Chondrocyte (in vitro differentiated cells): Measurements from ENCODE around the gene CLCF1. TPM values are rescaled to one million over a fixed set of nuclear protein-coding genes. Genes with fewer than 3 reads are reported as not detected.

ENCODE experiments used
- DNase-seq: peaks from one replicate; pipeline ENCODE4 v3.0.0; 2021; ENCODE audit warnings: mixed read lengths, low spot score
- H3K27ac Mint-ChIP-seq: one replicate; pipeline ENCODE4 v1.8.0; 2021; ENCODE audit warnings: mild to moderate bottlenecking, moderate library complexity, mixed read lengths; ENCODE audit not compliant: unreplicated experiment
- H3K27me3 Mint-ChIP-seq: 2 replicates; pipeline ENCODE4 v1.8.0; 2021; ENCODE audit warnings: low read depth, mixed read lengths
- H3K36me3 Mint-ChIP-seq: 2 replicates; pipeline ENCODE4 v1.8.0; 2021; ENCODE audit warnings: low read depth, mixed read lengths
- H3K4me1 Mint-ChIP-seq: 2 replicates; pipeline ENCODE4 v1.8.0; 2021; ENCODE audit warnings: low read depth, mild to moderate bottlenecking, mixed read lengths
- H3K4me3 Mint-ChIP-seq: one replicate; pipeline ENCODE4 v1.8.0; 2021; ENCODE audit warnings: mild to moderate bottlenecking, moderate library complexity, mixed read lengths; ENCODE audit not compliant: unreplicated experiment
- H3K9me3 Mint-ChIP-seq: 2 replicates; pipeline ENCODE4 v1.8.0; 2021; ENCODE audit warnings: low read depth, mixed read lengths
- CTCF ChIP-seq: fragments of 200-600 bp; sonication (generic); IDR thresholded peaks from 2 replicates; pipeline ENCODE4 v1.5.0; 2021; ENCODE audit warnings: antibody characterized with exemption, mild to moderate bottlenecking, moderate library complexity
- total RNA-seq: library from RNA; stranded (reverse); gene quantifications from 3 replicates; pipeline ENCODE4 v1.2.1, GENCODE V29; 2021

CLCF1 gene
- total RNA-seq, 1 donor from 2014 or later, result 4.9 TPM

DNA sequence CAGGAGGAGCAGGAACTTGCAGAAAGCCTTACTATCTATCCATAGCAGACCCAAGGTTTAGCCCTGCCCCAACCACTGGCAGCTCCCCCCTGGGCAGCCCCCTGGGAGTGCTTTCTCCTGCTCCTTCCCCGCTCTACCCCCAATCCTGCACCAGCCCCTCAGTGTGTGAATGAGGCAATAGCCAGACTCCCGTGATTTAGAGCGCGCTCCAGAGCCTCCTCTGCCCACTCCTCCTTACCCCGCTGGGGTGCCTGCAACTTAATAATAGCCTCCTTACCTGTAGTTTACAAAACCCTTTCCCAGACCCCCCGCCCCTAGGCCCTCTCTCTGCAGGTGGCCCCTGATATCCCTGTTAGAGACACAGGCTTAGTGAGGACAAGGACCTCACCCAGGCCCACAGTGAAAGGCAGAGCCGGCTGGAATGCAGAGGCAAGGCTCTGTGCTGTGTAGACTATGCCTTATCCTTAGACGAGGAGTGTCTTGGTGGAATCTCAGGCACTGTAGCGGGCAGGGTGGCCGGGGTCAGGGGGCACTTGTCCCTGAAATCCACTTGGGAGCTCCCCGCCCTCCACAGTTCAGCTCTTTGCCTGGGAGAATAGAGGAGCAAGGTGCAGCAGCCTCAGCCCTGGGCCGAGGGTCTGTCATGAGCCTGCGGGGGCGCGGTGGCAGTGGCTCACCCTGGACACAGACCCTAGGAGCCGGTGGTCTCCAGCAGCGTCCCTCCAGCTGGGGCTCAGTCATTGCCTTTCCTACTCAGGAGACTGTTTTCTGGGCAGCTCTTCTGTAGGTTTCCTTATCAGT lies 37.8 kb upstream of the CLCF1 start:
- Mint-ChIP-seq H3K4me3 (no peak overlapping the region), H3K9me3 (no peaks in the 10 kb centered on the region), H3K27ac (no peak overlapping the region), H3K4me1 (peaks cover 3% of the 10 kb centered on the region), H3K36me3 (peaks cover 1% of the 10 kb centered on the region), H3K27me3 (peaks cover 11% of the 10 kb centered on the region)
- no peak for TF ChIP-seq CTCF
- no peak for DNase-seq

GRCh38 chr11:67410369-67410831 lies 37.0 kb upstream of the CLCF1 start:
- Mint-ChIP-seq H3K4me1 (no peaks in the 10 kb centered on the region), H3K9me3 (no peaks in the 10 kb centered on the region), H3K27me3 (peaks cover 11% of the 10 kb centered on the region), H3K27ac (no peak overlapping the region), H3K36me3 (peaks cover 1% of the 10 kb centered on the region), H3K4me3 (no peak overlapping the region)
- no peak for DNase-seq
- TF ChIP-seq CTCF, result no peak

DNA sequence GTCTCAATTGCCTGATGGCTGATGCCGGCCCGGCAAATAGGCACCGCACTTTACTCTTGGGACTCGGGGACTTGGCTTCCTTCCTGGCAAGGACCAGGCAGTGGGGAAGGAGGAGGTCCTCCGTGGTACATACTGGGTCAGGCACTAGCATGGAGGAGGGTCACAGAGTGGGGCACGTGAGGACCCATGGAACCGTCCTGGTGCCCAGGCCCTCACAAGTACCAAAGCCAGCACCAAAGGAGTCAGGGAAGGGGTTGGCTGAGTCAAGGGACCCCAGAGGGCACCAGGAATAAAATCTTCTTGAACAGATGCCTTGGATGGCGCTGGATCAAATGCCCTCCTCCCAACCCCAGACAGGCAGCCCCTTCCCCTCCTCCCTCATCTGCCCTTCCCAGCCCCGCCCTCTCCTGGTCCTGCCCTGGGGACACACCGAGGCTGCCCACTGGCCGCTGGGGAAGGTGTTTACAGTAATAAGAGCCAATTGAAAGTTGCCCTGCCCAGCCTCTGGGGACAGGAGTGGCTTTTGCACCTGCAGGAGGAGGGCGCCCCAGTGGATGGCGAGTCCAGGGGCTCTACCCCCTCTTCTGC lies 36.5 kb upstream of the CLCF1 start:
- no peak for DNase-seq
- Mint-ChIP-seq H3K36me3 (peaks cover 1% of the 10 kb centered on the region), H3K4me1 (no peaks in the 10 kb centered on the region), H3K27ac (no peak overlapping the region), H3K27me3 (peaks cover 11% of the 10 kb centered on the region), H3K4me3 (no peak overlapping the region), H3K9me3 (no peaks in the 10 kb centered on the region)
- TF ChIP-seq CTCF, result no peak

- Mint-ChIP-seq H3K27ac (no peak overlapping the region), H3K36me3 (peaks cover 1% of the 10 kb centered on the region), H3K4me1 (no peaks in the 10 kb centered on the region), H3K9me3 (no peaks in the 10 kb centered on the region), H3K4me3 (no peak overlapping the region), H3K27me3 (peaks cover 11% of the 10 kb centered on the region)
- peak; percentile 87 for DNase-seq
- no peak for TF ChIP-seq CTCF
Observed at GRCh38 chr11:67409261-67409666, 35.9 kb upstream of the CLCF1 start.

- Mint-ChIP-seq H3K36me3 (peaks cover 1% of the 10 kb centered on the region), H3K4me3 (no peak overlapping the region), H3K27ac (no peak overlapping the region), H3K27me3 (peaks cover 11% of the 10 kb centered on the region), H3K4me1 (no peaks in the 10 kb centered on the region), H3K9me3 (no peaks in the 10 kb centered on the region)
- no peak for DNase-seq
- no peak for TF ChIP-seq CTCF
Observed at GRCh38 chr11:67408437-67409200, 35.2 kb upstream of the CLCF1 start.
